ENCODE measurements around the gene SMPD1. TPM values are rescaled to one million over a fixed set of nuclear protein-coding genes. Genes with fewer than 3 reads are reported as not detected.

SMPD1 gene
- total RNA-seq, 1 donor from 2014 or later, result 18.1 TPM

DNA sequence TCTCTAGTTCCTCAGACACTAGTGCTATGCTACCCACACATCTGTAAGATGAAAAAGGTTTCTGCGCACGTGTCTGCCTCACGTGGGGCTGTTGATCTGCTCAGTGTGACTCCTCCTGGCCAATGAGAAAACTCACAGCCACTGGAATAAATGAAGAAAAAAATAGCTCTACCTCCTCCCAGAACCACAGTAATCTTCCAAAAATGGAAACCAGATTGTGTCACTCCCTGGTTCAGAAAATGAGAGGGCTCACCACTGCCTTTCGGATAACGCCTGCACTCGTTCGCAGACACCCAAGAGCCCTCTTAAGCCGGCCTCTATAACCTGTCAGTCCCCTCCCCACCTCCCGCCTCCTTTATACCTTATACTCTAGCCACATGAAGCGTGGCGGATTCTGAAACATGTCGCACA is 23.5 kb downstream of the SMPD1 start:
- DNase-seq (ENCODE audit: low spot score), result no peak

DNA sequence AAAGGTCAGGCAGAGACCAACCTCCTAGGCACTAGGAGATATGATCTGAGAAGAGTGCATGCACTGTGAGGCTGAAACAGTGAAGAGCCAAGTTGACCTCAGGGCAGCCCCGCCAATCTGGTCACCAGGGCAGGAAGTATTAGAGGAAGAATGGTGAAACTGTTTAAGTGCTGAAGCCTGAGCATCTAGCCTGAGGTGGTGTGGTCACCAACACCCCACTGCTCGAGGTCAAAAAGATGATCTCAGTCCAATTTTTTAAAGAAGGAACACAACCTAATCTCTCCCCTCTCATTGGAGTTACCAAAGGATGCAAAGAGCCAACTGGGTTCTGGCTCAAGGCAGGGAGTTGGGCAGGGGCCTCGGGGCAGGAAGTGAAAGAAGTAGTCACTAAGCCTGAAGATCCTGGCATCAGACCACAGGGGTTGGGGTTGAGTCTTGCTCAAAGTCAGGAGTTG is 24.6 kb downstream of the SMPD1 start:
- no peak for DNase-seq (ENCODE audit: low spot score)

DNA sequence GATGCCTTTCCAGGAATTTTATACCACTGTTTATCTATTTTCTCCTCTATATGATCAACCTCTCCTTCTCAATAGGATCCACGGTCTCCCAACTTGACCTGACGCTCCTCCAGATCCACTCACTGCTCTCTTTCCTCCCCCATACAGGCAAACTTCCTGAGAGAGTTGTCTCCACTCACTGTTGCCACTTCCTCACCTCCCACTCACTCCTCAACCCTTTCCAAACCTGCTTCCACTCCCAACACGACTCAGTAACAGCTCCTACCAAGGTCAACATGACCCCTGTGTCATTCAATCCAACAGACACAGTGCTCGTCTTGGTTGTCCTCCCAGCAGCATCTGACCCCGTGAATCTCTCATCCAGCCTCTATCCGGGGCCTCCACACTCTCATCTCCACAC is 25.5 kb downstream of the SMPD1 start:
- no peak for DNase-seq (ENCODE audit: low spot score)

DNA sequence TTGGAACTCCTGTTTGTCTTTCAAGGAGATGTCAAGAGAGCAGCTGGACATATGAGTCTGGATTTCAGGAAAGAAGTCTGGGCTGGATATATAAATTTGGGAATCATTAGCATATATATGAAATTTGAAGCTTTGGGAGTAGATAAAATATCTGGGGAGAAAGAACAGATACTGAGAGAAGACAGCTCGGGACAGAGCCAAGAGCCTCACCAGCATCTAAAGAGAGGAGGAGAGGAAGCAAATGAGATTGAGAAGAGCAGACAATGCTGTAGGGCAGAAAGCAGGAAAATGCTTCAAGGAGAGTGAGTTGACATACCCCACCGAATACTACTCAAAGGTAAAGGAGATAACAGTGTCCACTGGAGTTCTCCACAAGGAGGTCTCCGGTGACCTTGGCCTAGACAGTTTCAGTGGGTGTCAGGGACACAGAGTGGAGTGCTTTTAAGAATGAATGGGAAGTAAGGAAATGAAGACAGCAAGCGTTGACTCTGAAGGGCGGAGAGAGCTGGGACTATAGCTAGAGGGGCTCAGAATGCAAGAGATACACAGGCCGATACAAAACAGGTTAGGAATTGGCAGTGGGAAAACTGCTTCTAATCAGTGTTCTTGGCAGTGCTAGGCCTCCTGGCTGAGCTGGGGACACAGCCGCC is 27.8 kb downstream of the SMPD1 start:
- peak; percentile 75 for DNase-seq (ENCODE audit: low spot score)

DNA sequence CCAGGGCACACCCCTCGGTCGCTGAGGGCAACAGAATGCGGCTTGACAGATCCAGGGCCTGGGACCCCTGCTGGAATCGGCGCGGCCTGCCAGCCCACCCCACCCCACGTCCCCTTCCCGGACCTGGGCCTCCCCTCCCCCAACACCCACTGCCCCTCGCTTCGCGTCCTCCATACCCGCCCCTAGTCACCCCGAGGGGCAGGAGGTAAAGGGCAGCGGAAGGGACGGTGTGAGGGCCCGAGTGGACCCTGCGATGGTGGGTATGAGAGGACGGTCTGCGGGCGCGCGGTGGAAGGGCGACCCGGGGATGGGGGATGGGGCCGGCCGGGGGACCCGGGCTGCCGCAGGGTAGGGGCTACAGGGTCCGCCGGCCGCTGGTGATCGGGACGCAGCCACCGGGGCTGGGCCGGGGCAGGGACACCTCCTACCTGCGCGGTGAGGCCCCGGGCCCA is 28.3 kb downstream of the SMPD1 start:
- no peak for DNase-seq (ENCODE audit: low spot score)

DNA sequence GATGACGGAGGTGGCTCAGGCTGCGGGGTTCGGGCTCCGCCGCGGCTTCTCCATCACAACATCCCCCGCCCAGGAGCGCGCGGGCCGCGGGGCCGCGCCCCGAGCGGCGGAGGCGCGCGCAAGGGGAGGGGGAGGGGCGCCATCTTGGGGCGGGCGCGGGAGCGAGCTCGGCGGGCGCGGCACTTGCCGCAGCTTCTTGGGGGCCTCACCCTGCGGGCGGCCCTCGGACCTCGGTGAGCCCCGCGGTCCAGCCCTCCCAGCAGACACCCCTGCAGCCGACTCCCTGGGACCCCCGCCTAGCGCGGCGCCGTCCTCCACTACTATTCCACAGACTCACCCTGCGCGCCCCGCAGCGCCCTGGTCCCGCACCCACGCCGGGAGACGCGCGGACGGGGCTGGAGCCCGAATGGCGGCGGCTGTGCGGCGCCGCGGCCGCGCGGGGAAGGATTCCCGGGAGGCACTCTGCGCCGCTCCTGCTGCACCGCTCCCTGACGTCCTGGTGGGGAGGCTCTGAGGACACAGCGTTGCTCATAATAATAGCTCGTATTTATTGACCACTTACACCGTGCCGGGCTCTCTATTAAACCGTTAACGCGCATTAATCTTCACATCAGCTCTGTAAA is 28.8 kb downstream of the SMPD1 start, which contains the start of gene APBB1:
Gene APBB1 (minus strand): TSS at position 86 of the 623 bp plus-strand sequence. CDS start 7,747 bp downstream, outside the sequence.
- peak; percentile 71 for DNase-seq (ENCODE audit: low spot score)

DNA sequence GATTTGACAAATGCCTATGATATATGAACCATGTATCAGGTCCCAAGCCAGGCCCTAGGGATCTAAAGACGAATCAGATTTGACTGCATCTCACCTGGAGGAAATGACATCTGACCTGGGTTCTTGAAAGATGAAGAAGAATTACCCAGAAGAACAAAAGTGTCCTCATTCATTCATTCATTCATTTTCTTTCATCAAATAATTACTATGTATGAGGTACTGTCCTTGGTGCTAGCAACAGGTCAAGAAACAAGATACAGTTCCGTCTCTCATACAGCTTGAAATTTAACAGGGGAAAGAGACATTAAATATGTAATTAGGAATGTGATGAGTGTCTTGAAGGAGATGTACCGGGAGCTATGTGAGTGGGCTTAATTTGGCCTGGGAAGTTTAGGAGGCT is 30.4 kb downstream of the SMPD1 start:
- no peak for DNase-seq (ENCODE audit: low spot score)

DNA sequence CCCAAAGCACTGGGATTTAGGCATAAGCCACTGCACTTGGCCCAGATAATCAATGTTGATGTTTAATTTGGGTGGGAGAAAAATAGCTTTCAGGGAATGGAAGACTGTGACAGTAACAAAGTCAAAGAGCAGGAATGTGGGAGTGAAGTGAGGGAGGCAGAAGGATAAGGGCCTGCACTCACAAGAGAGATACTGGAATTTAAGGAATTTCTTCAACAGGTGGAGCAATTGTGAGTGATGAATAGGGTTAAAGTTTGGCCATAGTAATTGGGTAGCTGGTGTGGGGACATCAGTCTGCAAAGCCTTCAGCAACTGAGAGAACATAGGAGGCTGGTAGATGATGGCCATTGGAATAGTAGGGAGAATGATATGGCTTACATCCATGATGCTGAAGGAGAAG is 37.2 kb downstream of the SMPD1 start:
- DNase-seq (ENCODE audit: low spot score), result no peak

DNA sequence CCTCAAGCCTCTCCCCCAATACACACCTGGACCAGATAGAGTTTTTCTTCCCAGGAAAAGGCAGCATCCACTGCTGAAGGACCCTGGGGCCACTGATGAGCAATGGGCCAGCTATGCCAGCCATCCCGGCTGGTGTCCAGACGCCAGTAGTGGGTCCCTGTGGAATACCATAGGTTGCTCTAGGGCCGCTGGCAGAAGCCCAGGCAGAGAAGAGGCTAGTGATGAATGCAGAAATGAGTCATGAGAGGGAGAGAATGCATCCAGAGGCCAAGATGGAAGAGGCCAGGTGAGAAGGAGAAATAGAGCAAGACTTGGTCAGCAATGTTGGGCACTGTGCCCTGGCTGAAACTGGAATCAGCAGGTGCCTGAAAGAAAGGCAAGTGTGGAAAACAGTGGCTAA is 41.6 kb downstream of the SMPD1 start:
- DNase-seq (ENCODE audit: low spot score), result no peak

DNA sequence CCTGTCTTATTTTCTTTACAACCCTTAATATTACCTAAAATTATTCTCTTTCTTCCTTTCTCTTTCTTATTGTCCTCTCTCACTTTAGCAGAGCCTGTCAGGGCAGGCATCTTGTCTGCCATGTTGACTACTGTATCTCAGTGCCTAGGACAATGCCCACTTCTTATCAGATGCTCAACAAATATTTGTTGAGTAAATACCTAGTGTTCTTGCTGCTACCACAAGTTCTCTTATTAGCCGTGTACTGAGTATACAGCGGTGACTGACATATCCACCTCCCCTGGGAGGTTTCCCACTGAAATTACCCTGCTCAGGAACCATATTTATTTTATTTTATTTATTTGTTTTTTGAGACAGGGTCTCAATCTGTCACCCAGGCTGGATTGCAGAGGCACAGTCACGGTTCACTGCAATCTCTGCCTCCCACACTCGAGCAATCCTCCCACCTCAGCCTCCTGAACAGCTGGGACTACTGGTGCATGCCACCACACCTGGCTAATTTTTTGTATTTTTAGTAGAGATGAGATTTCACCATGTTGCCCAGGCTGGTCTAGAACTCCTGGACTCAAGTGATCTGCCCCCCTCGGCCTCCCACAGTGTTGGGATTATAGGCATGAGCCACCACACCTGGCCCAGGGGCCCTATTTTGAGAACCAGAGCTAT is 43.9 kb downstream of the SMPD1 start:
- no peak for DNase-seq (ENCODE audit: low spot score)

DNA sequence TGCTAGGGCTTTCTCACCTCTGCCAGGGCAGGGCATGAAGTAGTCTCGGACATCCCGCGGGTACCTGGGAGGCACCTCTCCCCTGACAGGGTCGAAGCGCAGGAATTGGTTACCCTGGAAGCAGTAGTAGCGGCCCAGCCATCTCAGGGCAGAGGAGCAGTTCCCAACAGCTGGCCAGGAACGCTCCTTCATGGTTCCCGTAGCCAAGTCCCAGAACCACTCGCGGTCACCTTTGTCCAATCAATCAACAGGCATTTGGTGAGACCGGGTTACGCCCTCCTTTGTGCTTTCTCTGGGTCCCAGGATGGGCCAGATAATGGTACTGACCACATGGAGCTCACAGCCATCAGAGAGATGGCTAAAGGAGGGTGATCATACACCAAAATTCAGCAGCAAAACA is 47.1 kb downstream of the SMPD1 start:
- DNase-seq (ENCODE audit: low spot score), result no peak

DNA sequence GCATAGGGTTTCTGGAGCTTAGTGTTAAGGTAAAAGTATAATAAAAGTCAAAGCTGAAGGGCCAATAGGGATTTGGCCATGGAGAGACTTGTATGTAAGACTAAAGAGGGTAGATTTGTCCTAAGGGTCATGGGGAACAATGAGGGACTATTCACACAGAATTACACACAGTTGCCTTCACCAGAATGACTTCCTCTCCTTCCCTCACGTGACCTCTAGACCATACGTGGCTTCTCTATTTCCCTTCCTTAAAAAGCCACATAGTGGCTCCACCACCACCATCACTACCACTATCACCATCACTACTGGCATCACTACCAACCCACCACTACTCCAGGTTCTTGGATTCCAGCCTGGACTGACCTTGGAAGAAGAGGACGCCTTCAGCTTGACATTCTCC is 47.7 kb downstream of the SMPD1 start:
- DNase-seq (ENCODE audit: low spot score), result no peak

DNA sequence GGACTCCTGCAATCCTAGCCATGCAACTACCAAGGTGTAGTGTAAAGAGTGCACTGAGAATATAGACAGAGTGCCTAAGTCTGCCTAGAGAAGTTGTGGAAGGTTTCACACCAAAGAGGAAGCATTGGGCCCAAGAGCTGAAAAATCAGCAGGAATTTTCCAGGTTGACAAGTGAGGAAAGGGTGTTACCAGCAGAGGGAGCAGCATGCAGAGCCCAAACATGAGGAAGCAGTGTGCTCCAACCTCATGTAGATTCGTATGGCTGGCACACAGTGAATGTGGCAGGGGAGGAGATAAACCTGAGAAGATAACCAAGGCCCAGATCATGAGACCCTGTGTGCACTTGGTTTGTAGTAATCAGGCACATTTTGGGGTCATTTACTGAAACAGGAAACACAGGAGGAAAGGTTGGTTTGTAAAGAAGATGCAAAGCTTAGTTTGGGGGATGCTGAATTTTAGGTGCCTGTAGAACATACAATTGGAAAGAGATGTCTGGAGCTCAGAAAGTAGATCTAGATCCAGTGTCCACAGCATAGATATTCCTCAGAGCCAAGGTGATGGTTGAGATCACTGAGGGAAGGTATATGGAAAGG is 48.8 kb downstream of the SMPD1 start:
- peak; percentile 60 for DNase-seq (ENCODE audit: low spot score)

DNA sequence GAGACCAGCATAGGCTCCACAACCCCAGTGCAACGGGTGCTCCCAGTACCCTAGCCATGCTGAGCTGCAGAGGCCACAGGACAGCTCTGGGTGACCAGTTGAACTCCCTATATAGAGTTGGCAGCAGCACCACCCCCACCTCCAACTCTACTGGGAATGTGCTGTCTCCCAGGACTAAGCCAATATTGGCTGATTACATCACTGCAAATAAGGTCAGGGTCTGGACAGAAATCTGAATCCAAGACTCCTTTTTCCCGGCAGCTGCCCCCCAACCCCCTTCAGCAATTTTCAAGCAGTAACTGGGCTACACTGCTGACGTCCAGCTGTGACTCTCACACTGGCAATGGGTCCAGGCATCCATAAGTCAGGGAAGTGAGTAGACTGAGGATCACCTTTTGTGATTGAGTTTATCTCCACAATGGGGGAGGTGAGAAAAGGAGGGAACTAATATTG is 50.7 kb downstream of the SMPD1 start, which contains the start of gene HPX:
Gene HPX (minus strand): TSS at position 82 of the 453 bp plus-strand sequence. CDS start 24 bp downstream, at position 58.
- DNase-seq (ENCODE audit: low spot score), result peak; percentile 9

DNA sequence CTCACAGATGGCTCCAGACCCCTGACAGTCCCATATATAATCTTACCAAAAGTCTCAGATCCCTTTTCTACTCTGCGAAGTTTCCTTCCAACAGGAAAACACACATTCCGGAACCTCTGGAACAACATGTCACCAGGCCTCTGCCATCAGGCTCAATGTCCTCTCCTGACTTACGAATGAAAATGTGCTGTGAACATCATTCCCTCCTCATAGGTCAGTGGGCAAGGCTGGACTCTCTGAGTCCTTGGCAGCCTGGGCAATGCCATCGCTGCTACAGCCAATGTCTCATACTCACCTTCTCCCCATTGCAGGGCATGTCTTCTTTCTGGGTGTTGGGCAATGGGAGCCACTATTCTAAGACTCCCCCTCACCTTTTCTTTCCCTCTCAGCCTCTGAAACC is 52.2 kb downstream of the SMPD1 start:
- DNase-seq (ENCODE audit: low spot score), result no peak

DNA sequence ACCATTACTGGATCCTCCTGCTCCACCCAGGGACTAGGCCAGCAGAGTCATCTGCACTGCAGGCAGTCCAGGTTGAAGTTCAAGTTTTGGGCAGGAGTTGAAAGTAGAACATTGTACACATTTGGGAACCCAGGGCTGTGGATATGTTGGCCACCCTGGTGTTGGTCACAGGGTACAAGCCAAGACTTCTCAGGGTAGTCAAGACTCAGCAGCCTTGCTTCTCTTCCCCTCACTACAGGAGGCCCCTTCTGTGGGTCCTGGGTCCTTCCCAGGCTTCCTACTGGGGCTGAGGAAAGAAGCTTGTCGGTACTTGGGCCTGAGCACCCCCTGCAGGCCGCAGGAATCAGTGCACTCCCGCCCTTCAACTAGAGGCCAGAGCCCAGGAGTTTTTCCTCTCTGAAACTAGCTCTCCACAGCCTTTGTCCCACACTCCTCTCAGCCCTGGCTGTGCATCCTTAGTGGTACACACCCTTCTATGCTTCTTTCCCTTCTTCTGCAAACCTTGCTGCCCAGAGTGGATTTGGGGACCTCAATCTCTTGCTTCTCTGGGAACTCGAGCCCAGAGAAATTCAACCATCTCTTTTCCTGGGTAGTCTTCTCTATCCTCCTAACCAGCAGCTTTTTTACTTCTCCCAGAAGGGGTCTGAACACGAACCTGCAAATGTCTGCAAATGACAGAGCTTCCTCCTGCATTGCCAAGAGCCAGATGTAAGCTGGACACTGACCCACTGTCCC is 53.2 kb downstream of the SMPD1 start:
- peak; percentile 60 for DNase-seq (ENCODE audit: low spot score)

Other genes with a start within 250 kb of the SMPD1 start
- gene OR52B2, start 220.1 kb upstream of the SMPD1 start, total RNA-seq (ENCODE audit: insufficient read depth, low replicate concordance), result not detected
- gene OR52W1, start 191.2 kb upstream of the SMPD1 start, total RNA-seq (ENCODE audit: insufficient read depth, low replicate concordance), result not detected
- not detected for gene C11orf42, start 184.9 kb upstream of the SMPD1 start, total RNA-seq (ENCODE audit: insufficient read depth, low replicate concordance)
- gene FHIP1B, start 155.8 kb upstream of the SMPD1 start, total RNA-seq (ENCODE audit: insufficient read depth, low replicate concordance), result 11.6 TPM
- not detected for gene CNGA4, start 151.4 kb upstream of the SMPD1 start, total RNA-seq (ENCODE audit: insufficient read depth, low replicate concordance)
- gene CCKBR, start 130.6 kb upstream of the SMPD1 start, total RNA-seq (ENCODE audit: insufficient read depth, low replicate concordance), result not detected
- 177 TPM for gene CAVIN3, start 70.0 kb upstream of the SMPD1 start, total RNA-seq (ENCODE audit: insufficient read depth, low replicate concordance)
- gene APBB1, start 28.6 kb downstream of the SMPD1 start, total RNA-seq (ENCODE audit: insufficient read depth, low replicate concordance), result 28.9 TPM
- 3.4 TPM for gene HPX, start 50.5 kb downstream of the SMPD1 start, total RNA-seq (ENCODE audit: insufficient read depth, low replicate concordance)
- gene TRIM3, start 83.5 kb downstream of the SMPD1 start, total RNA-seq (ENCODE audit: insufficient read depth, low replicate concordance), result 49.8 TPM
- 33.2 TPM for gene ARFIP2, start 90.9 kb downstream of the SMPD1 start, total RNA-seq (ENCODE audit: insufficient read depth, low replicate concordance)
- 26.7 TPM for gene TIMM10B, start 91.0 kb downstream of the SMPD1 start, total RNA-seq (ENCODE audit: insufficient read depth, low replicate concordance)
- gene DNHD1, start 106.8 kb downstream of the SMPD1 start, total RNA-seq (ENCODE audit: insufficient read depth, low replicate concordance), result 9.1 TPM
- gene RRP8, start 213.1 kb downstream of the SMPD1 start, total RNA-seq (ENCODE audit: insufficient read depth, low replicate concordance), result 10.6 TPM
- gene ILK, start 213.3 kb downstream of the SMPD1 start, total RNA-seq (ENCODE audit: insufficient read depth, low replicate concordance), result 296 TPM
- gene TAF10, start 221.7 kb downstream of the SMPD1 start, total RNA-seq (ENCODE audit: insufficient read depth, low replicate concordance), result 15.4 TPM
- 59.7 TPM for gene TPP1, start 228.9 kb downstream of the SMPD1 start, total RNA-seq (ENCODE audit: insufficient read depth, low replicate concordance)